HG02938 (cell line): ENCODE measurements around the gene COX6A2.
A peak's percentile ranks its signal among the peaks of the same experiment; 100 is the strongest.
"Not testable (repeated sequence)": the region's sequence is repeated elsewhere in the genome, so short reads cannot be mapped to it uniquely, and the experiment has no call there.

Source experiments
- ATAC-seq: cut with Tn5 transposase; IDR thresholded peaks from one replicate; pipeline ENCODE4 v1.9.1; 2021; ENCODE audit warnings: mild to moderate bottlenecking, moderate library complexity; ENCODE audit not compliant: unreplicated experiment

The COX6A2 gene

DNA sequence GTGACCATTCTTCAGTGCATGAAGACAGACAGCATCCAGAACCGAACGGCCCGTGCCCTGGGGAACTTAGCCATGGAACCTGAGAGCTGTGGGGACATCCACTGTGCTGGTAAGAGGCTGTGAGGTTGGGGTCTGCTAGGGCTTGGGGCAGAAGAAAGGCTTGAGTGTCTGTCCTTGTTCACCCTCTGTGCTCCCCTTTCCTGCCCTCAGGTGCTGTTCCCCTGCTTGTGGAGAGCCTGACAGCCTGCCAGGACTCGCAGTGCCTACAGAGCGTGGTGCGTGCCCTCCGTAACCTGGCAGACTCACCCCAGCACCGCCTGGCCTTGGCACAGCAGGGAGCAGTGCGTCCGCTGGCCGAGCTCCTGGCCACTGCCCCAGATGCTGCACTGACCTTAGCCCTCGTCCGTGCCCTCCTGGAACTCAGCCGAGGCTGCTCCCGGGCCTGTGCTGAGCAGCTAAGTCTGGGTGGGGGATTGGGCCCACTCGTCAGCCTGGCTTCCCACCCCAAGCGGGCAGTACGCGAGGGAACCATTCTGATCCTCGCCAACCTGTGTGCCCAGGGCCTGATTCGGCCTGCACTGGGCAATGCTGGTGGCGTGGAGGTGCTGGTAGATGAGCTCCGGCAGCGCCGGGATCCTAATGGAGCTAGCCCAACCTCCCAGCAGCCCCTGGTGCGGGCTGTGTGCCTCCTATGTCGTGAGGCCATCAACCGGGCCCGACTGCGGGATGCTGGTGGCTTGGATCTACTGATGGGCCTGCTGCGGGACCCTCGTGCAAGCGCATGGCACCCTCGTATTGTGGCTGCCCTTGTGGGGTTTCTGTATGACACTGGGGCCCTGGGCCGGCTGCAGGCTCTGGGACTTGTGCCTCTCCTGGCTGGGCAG is 34.0 kb upstream of the COX6A2 start:
- ATAC-seq: no peak

DNA sequence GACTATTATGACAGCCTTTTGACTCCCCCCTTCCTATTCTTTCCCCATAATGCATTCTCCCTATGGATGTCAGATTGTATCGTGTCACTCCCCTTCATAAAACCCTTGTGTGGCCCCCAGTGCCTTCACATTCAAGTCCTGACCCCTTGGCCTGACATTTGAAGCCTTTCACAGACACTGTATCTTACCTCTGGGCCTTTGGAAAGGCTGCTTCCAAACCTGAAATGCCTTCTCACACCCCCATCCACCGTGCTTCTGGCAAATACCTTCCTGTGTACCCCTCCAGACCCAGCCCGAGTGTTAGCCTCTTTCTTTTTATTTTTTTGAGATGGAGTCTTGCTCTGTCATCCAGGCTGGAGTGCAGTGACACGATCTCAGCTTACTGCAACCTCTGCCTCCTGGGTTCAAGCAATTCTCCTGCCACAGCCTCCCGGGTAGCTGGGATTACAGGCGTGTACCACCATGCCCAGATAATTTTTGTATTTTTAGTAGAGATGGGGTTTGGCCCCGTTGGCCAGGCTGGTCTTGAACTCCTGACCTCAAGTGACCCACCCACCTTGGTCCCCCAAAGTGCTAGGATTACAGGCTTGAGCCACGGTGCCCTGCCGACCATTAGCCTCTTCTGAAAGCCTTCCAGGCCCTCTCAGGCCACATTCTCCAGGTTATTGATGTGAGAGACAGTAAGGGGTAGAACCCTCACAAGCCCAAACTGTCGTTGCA is 33.2 kb upstream of the COX6A2 start:
- ATAC-seq: no peak

DNA sequence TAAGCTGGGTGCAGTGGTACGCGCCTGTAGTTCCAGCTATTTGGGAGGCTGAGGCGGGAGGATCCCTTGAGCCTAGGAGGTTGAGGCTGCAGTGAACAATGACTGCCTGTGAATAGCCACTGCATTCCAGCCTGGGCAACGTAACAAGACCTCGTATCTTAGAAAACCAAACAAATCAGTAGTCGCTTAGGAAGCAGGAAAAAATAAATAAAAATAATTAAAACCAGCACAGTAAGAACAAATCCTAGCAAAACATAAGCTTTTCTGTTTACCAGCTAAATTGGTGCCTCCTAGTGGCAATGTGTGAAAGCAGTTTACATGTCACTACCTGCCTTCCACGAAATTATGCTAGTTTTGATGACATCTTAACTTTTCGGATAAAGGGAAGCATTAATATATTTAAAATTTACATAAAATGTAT is 32.4 kb upstream of the COX6A2 start:
- ATAC-seq: no peak

DNA sequence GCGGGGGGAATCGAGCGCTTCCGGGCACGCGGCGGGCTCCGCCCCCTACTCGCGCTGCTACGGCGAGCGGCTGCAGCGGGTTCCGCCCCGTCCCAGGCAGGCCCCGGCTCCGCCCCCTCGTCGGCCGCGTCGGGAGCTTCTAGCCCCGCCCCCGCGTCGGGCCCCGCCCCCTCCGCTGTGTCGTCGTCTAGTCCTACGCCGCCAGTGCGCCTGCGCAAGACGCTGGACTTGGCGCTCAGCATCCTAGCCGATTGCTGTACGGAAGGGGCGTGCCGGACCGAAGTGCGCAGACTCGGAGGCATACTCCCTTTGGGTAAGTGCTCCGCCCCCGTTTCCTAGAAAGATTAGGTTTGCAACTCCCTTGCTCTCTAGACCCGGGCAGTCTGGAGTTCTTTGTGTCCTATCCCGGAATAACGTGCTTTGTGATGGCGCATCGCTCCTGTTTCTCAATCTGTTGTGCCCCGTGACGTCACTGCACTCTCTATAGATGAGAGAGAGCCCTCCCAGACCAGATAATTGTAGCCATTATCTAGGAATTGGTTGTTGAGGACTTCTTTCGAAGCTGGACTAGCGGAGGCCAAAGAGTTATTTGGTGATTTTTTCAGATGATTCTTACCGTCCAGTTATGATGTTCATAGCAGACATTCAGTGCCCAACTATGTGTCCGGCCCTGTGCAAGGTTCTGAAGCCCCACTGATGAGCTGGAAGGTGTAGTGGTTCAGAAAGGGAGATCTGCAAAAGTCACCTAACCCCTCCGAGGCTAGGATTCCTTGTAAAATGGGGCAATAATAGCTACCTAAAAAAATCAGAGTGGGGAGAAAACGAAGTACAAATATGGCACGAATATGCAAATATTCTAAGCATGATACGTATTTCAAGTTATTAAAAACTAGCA is 31.8 kb upstream of the COX6A2 start:
- peak; percentile 64 for ATAC-seq

DNA sequence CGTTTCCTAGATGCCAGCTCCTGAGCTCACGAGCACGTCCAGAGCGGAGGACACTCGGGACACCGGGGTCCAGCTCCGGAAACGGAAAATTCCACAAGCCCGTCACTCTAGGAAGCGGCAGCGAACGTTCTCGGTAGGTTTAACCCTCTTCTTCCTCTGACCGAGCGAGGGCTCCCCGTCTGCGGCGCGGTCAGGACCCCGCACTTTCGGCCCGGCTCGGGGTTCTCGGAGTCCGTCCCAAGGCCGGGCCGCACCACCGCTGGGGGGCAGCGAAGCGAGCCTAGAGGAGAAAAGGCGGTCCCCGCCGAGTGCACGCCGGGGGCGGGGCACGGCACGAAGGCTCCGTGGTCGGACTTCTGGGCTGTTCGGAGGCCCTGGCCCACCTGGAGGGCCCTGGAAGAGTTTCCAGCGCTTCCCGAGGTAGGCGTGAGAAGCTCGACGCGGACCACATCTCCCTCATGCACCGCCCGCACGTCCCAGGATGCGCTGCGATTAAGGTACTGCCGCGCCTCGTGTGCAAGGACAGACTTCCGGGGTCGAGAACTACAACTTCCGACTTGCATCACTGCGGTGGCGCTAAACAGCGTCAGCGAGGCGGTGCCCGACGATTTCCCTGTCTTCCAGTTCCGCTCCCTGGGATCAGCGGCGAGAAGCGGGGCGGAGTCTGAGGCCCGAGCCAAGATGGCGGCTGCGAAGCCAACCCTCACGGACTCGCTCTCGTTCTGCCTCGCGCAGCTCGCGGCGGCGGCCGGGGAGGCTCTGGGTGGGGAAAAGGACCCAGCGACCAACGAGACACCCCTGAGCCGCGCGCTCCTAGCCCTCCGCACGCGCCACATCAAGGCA is 30.9 kb upstream of the COX6A2 start, which contains the start of gene ARMC5:
Gene ARMC5, plus strand, starts transcription at position 658 of the 843 bp plus-strand sequence. Its CDS starts 24 bp downstream, at position 682.
- ATAC-seq: peak; percentile 78

DNA sequence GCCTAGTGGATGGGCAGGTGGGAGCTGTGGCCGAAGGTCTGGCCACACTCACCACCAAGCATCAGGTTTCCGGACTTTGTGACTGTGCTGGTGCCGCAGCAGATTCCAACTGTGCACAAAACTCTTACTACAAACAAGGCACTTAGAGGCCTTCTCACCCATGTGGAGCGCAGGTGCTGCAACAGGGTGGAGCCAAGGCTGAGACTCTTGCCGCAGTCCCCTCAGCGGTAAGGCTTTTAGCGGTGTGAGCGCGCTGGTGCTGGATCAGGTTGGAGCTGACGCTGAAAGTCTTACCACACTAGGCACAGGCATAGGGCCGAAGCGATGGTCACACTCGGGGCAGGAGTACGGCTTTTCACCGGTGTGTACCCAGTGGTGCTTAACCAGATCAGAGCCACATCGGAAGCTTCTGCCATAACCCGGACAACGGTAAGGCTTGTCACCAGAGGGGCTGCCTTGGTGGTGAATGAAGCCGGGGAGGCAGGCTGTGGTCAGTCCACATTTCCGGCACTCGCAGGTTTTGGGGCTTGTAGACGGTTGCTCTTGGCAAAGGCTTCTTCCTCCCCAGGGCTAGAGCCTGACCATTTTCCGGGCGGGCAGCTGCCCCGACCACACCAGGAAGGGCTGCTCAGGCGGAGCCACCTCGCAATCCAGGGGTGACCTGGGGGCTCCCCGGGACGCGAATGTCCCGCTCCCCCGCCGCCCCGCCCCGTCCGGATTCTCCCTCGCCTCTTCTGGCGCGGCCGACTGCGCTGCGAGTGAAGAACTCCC is 30.1 kb upstream of the COX6A2 start:
- no peak for ATAC-seq

DNA sequence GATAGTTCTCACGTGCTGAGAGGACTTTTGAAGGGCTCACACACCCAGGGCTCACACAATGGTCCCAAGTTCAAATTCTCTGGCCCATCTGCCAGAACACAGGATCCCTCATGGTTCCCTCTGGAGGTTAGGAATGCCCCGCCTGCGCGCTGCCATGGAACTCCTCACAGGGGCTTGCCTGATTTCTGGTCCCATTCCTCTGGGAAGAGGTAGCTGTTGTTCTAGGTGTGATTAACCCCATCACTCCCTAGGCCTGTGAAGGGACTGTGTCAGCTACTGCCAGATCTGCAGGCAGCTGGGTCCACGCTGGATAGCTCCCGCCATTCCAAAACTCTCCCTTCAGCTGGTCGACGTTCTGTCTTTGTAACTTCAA is 28.8 kb upstream of the COX6A2 start:
- ATAC-seq: no peak

DNA sequence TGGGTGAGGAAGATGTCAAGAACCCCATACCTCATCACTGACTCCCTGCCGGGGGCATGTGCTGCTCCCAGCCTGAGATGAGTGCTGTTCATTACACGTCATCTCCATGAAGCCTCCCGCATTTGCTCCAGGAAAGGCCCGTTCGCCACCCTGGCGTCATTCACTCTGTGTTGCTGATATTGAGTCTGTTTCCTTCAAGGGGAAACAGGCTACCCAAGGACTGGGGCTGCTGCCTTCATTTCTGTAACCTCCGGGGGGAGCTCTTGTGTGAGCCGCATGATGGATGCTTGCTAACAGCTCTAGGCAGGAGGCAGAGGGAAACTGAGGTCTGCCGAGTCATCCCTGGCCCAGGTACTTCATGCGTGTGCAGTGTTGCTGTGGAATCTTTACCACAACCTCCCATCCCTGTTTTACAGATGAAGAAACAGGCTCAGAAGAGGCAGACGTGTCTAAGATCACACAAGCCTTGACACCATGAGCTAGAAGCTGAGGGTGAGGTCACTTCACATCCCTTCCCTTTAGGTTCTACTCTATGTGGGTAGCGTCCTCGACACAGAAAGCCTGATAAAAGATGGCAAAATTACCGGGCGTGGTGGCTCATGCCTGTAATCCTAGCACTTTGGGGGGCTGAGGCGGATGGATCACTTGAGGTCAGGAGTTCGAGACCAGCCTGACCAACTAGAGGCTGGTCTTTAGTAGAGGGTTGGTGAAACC is 27.6 kb upstream of the COX6A2 start:
- ATAC-seq: no peak

DNA sequence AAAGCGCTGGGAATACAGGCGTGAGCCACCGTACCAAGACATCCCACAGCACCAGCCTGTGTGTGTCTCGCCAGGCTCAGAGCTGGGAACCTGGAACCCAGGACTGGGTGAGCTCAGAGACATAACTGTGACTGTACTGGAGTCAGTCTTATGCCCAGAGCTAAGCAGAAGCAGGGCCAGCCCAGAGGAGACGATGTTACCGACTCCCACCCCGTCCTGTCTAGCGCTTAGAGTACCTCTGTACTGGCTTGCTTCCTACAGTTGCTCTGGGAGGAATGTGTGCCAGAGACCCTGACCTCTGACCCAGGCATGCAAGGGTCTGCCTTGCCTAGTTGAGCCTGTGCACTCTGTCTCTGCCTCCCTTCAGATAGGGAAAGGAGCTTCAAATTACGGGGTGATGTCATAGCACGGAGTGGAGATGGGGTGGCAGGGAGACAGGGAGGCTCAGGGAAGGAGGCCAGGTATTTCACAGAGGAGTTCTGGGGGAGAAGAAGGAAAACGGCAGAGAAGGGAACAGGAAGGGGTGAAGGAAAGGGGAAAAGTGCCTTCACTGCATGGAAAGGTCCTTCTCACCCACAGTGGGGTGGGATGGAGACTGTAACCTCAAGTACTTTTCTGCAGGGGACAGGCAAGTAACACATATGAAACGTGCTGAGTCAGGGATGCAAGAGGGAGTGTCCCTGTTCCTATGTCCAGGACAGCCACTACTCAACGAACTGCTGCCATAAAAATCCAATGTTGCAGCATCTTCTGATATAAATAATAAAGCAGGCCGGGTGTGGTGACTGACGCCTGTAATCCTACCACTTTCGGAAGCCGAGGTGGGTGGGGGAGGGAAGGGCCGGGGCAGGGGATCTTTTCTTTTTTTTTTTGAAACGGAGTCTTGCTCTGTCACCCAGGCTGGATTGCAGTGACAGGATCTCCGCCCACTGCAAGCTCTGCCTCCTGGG is 25.4 kb upstream of the COX6A2 start:
- no peak for ATAC-seq

DNA sequence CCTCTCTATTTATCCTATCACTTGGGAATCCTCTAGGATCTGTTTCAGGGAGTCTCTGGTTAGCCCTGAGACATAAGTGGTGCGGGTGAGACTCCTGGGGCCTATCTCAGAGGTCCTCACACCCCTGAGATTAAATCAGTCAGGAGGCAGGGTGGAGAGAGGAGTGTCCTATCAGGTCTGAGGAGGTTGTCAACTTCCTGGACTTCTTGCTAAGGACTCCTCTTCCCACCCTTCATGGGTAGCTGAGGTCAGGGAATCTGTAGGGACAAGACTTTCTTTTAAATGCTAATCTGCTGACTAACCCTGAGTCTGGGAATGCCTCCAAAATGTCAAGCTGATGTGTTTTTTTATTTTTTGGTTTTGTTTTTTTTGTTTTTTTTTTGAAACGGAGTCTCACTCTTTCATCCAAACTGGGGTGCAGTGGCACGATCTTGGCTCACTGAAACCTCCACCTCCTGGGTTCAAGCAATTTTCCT is 24.5 kb upstream of the COX6A2 start:
- ATAC-seq: no peak

DNA sequence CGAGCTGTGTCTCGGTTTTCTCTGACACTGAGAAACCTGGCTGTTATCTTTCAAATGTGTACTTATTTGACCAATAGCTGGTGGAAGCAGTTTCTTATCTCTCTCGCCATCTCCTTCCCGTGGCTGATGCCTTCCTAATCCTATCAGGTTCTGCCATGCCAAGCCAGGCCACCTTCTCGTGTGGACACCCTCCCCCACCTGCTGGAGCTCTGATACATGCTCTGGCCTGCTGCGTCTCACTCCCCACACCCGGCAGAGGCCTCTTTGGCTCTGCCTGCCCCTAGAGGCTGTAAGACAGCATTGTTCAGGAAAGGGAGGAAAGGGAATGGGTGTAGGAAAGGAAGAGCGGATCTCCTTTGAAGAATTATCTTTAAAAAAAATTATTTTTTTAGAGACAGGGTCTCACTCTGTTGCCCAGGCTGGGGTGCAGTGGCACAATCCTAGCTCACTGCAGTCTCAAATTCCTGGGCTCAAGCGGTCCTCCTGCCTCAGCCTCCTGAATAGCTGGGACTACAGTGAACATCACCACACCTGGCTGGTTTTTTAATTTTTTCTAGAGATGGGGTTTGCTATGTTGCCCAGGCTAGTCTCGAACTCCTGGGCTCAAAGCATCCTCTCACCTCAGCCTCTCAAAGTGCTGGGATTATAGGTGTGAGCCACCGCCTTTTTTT is 23.7 kb upstream of the COX6A2 start:
- no peak for ATAC-seq

DNA sequence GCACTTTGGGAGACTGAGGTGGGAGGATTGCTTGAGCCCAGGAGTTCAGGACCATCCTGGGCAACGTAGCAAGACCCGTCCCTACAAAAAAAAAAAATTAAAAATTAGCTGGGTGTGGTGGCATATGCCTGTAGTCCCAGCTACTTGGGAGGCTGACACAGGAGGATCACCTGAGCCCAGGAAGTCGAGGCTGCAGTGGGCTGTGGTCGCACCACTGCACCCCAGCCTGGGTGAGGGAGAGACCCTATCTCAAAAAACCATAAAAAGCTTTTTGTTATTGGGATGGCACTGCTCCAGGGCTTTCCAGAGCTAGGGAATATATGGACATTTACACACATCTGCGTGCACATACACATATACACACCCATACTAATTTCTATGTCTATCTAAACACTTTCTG is 23.0 kb upstream of the COX6A2 start:
- no peak for ATAC-seq

DNA sequence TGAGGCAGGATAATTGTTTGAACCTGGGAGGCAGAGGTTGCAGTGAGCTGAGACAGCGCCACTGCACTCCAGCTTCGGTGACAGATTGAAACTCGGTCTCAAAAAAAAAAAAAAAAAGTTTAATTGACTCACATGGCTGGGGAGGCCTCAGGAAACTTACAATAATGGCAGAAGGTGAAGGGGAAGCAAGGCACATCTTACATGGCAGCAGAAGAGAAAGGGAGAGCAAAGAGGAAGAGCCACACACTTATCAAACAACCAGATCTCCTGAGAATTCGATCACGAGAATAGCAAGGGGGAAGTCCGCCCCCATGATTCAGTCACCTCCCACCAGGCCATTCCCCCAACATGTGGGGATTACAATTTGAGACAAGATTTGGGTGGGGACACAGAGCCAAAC is 17.8 kb upstream of the COX6A2 start:
- ATAC-seq: not testable (repeated sequence)

DNA sequence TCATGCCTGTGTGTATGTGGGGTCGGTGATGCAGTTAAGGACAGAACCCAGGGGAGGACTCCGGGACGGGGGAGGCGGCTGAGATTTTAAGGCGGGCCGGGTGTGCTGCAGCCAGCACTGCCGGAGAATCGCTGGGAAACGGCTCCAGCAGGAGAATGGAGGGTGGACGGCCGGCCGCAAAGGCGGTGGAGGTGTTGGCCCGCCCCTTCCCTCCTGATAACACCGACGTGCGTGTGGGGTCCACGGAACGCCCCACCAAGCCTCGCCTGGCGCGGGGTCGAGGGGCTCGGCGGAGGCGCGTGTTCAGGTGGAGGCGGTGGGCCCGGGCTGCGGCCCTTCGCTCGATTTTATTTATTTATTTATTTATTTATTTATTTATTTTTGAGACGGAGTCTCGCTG is 13.8 kb upstream of the COX6A2 start:
- no peak for ATAC-seq

DNA sequence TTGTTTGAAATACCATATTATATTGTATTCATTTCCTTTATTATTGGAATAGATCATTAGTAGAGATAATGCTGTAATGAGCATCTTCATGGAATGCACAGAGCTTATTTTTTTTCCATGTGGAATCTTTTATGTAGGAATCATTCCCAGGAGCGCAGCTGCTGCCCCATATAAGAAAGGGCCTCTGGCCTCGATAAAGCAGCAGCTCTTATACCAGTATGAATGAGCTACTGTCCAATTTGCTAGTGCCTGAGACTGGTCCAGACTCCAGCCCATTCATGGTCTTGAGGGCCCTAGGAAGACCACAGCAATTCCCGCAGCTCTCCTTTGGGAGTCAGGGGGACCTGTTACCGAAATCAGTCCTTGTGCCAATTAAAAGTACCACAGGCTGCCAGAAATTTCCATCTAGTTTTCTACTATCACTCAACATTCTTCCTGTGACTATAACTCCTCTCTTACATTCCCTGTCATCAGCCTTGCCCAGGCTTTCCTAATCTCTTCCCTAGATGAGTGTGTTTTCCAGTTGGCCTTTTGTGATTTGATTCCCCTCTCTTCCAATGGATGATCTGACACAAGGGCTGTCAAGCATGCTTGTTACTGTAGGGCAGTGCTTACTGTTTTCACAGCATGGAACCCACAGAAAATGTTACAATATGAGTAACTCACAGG is 12.5 kb upstream of the COX6A2 start:
- no peak for ATAC-seq

DNA sequence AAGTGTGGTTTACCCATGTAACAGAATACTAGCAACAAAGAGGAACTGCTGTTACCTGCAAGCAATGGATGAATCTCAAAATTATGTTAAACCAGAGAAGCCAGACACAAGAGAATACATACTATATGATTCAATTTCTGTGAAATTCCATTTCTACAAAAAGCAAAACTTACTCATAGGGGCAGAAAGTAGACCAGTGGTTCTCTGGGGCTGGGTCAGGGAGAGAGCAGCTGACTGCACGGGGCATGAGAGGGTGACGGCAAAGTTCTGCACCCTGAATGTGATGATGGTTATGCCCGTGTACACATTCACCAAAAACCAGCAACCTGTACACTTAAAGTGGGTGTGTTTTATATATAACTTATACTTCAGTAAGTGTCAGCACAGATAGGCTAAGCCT is 11.4 kb upstream of the COX6A2 start:
- no peak for ATAC-seq

DNA sequence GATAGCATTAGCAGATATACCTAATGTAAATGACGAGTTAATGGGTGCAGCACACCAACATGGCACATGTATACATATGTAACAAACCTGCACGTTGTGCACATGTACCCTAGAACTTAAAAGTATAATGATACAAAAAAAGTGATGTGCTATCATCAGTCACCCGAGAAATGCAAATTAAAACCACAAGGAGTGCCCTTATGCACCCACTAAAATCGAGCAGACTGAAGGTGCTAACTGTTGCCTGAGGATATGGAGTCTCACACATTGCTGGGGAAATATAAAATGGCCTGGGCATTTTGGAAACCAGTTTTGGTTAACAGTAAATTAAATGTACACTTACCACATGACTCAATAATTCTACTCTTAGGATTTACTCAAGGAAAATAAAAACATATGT is 10.9 kb upstream of the COX6A2 start:
- not testable (repeated sequence) for ATAC-seq
